ENCODE measurements around the gene RPL21.
"Not testable (repeated sequence)": the region's sequence is repeated elsewhere in the genome, so short reads cannot be mapped to it uniquely, and the experiment has no call there.

RPL21 gene

DNA sequence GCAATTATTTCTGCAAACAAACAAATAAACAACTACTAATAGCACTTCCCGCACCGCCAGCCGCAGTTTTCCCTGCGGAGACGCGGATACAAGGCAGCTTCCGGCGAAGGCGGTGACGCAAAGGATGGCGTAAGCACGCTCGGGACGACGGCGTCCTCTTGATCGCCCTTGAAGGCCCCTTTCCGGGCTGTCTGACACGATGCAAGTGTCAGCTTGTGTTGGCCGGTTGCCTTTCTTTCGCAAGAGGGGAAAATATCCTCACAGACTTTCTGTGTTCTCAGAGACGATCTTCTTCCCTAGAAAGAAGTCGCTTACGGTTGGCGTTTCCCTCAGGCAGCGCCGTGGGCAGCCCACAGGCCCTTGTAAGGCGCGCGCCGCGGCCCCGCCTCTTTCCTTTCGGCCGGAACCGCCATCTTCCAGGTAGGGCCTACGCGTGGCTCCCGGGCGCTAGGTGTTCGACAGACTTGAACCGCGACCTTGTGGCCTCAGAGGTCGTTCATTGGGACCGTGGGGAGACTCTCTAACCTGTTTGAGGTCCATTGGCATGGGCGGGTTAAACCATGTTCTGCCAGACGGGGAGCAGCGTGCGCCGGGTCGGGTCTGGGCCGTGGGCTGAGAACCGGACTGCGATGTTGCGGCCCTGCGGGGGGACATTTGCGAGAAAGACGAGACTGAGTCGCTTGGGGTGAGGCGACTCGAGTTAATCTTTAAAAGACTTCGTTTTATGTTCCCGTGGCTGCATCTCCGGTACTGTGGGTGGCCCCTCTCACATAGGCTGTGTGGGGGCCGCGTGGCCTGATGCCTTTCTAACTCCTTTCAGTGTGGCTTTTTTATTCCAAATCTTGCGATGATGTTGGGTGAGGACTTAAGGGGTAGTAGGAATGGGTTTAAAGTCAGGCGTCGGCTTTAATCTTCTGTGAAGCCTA is at the start of gene RPL21:
RPL21 (plus strand) TSS at position 393 of the 926 bp plus-strand sequence. CDS start 2,219 bp downstream, outside the sequence.
- DNase-seq, result peak; percentile 98

DNA sequence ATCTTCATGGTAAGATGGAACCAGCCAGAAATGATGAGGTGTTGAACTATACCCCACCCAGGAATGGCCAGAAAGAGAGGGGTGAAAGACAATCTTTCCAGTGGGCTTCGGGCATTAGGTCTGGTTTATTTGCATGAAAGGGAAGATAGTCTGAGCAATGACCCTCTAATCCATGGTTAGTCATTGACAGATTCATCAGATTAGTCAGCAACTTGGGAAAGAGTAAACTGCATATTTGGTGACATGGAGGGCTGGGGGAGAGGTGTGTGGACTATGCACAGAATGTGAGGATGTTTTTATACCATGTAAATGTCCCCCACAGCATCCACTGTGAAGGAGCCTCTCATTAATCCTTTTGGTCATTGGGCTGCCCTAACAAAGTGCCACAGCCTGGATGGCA is 49.7 kb upstream of the RPL21 start:
- no peak for DNase-seq

DNA sequence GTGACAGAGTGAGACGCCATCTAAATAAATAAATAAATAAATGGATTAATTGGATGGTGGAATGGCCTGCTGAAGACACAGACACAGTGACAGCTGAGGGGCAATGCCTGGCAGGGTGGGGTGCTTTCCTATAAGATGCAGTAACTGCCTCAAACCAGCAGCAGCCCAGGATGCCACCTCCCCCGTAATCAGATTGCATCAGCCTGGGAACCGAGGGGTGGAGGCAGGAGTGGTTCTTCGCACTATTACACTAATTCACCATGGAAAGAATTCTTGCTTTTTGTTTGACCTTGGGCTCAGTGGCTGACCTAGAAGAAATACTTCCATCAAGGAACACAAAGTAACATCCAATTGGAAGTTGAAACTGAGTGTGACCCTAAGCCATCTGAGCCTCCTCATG is 48.2 kb upstream of the RPL21 start:
- DNase-seq, result no peak

DNA sequence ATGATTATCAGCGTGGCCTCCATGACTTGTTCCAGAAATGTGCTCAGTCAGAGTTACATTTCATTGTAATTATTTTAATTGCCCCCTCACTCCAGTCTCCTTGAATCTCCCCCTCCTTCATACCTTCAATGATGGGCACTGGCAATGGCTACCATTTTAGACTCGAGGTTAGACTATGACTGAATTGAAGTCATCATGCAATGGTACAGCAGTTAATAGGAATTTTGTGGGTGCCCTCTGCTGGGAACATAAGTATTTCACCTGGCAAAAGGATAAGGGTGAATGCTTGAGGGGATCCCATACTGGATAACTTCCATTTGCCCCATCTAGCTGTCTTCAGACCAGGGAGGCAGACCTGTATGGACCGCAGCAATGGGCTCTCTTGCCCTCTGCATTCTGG is 47.5 kb upstream of the RPL21 start:
- peak; percentile 59 for DNase-seq

DNA sequence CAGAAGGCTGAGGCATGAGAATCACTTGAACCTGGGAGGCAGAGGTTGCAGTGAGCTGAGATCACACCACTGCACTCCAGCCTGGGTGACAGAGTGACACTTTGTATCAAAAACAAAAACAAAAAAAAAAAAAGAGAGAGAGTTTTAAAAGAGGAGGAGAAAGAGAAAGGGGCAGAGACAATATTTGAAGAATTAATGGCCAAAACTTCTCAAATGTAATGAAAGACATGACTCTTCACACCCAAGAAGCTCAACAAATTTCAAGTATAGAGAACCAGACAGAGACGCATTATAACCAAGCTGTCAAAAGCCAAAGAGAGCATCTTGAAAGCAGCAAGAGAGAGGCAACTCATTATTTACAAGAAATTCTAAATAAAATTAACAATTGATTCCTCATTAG is 42.8 kb upstream of the RPL21 start:
- DNase-seq, result no peak

DNA sequence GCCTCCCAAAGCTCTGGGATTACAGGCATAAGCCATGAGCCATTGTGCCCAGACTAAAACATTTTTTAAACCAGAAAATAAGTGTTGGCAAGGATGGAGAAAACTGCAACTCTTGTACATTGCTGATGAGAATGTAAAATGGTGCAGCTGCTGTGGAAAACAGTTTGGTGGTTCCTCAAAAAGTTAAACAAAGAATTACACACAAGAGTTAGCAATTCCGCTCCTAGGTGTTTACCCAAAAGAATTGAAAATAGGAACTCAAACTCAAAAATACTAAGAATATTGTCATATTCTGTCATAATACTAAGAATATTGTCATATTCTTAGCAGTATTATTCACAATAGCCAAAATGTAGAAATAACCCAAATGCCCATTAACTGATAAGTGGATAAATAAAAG is 40.1 kb upstream of the RPL21 start:
- no peak for DNase-seq

DNA sequence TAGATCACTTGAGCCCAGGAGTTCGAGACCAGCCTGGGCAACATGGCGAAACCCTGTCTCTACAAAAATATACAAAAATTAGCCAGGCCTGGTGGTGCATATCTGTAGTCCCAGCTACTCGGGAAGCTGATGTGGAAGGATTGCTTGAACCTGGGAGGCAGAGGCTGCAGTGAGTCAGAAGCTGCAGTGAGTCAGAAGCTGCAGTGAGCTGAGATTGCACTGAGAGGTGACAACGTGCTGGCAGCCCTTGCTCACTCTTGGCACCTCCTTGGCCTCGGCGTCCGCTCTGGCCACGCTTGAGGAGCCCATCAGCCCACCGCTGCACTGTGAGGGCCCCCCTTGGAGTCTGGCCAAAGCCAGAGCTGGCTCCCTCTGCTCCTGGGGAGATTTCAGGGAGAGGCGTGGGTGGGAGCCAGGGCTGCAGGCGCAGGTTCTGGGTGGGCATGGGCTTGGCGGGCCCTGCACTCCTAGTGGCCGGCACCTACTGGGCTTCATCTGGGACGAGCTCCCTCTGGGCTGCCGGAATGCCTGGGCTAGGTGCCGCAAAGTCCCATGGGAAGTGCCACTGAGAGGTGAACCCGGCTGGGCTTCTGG is 39.5 kb upstream of the RPL21 start:
- DNase-seq, result no peak

DNA sequence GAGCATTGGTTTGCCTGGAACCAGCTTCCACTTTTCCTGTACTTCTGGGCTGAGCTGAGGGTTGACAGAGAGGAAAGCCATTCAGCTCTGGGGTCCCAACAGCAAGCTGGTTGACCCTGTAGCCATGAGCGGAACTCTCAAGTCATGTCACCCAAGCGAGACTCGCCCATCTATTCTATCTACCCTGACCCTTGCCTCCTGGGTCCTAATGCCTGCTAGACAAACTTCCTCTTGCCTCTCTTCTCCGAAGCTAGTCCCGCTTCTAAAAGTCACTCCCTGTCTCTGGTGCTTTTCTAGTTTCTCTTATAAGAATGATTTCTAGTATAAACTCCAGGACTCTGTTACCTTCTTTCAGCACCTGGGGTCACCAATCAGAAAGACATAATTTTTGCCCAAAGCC is 38.0 kb upstream of the RPL21 start:
- DNase-seq, result not testable (repeated sequence)

DNA sequence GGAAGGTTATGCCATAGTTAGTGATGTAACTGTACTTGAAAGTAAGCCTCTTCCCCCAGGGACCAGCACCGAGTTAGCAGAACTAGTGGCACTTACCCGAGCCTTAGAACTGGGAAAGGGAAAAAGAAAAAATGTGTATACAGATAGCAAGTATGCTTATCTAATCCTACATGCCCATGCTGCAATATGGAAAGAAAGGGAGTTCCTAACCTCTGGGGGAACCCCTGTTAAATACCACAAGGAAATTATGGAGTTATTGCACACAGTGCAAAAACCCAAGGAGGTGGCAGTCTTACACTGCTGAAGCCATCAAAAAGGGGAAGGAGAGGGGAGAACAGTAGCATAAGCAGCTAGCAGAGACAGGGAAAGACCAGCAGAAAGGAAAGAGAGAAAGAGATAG is 33.6 kb upstream of the RPL21 start:
- peak; percentile 19 for DNase-seq

DNA sequence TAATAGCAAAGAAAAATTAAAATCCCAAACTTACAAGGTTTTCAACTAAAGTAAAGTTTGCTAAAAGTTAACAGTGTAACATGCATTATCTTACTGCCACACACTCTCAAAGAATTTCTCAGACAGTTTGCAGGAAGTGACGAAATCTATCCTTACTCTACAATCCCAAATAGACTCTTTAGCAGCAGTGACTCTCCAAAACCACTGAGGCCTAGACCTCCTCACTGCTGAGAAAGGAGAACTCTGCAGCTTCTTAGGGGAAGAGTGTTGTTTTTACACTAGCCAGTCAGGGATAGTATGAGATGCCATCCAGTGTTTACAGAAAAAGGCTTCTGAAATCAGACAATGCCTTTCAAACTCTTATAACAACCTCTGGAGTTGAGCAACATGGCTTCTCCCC is 32.5 kb upstream of the RPL21 start:
- DNase-seq, result peak; percentile 20

DNA sequence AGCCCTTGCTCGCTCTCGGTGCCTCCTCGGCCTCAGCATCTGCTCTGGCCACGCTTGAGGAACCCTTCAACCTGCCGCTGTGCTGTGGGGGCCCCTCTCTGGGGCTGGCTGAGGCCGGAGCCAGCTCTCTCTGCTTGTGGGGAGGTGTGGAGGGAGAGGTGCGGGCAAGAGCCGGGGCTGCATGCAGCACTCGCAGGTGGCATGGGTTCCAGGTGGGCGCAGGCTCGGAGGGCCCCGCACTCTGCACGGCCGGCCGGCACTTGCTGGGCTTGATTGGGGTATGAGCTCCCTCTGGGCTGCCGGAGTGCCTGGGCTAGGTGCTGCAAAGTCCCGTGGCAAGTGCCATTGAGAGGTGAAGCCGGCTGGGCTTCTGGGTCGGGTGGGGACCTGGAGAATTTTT is 31.7 kb upstream of the RPL21 start:
- no peak for DNase-seq

DNA sequence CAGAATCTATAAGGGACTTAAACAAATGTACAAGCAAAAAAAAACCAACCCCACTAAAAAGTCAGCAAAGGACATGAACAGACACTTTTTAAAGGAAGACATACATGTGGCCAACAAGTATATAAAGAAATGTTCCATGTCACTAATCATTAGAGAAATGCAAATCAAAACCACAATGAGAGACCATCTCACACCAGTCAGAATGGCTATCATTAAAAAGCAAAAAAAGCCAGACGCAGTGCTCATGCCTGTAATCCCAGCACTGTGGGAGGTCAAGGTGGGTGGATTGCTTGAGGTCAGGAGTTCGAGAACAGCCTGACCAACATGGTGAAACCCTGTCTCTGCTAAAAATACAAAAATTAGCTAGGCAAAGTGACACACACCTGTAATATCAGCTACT is 29.3 kb upstream of the RPL21 start:
- not testable (repeated sequence) for DNase-seq

DNA sequence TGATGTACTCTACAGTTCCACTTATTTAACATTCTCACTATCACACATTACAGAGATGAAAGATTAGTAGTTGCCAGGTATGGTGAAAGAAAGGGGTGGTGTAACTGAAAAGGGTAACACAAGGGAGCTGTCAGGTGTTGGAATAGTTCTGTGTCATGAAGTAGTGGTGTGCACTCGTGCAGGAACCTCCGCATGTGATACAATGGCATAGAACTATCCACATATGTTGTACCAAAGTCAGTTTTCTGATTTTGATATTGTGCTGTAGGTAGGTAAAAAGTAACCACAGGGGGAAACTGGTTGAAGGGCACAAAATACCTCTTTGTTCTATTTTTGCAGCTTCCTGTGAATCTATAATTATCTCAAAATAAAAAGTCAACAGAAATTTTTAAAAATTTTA is 24.4 kb upstream of the RPL21 start:
- no peak for DNase-seq

DNA sequence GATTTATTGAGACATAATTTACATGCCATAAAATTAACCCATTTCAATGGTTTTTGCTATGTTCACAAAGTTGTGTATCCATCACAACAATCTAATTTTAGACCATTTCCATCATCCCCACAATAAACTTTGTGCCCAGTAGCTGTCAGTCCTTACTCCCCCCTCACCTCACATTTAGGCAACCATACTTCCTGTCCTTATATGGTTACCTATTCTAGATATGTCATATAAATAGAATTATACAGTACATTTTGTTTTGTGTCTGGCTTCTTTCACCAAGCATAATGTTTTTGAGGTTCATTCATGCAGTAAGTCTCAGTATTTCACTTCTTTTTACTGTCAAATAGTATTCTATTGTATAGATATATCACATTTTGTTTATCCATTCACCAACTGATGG is 23.2 kb upstream of the RPL21 start:
- DNase-seq, result no peak

DNA sequence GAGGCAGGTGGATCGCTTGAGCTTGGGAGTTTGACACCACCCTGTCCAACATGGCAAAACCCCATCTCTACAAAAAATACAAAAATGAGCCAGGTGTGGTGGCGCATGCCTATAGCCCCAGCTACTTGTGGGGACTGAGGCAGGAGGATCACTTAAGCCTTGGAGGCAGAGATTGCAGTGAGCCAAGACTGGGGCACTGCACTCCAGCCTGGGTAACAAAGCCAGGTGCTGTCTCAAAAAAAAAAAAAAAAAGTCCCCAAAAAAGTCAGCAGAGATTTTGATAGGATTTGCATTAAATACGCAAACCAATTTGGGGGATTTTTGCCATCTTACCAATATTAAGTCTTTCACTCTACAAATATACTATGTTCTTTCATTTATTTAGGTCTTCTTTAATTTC is 21.7 kb upstream of the RPL21 start:
- DNase-seq, result no peak

DNA sequence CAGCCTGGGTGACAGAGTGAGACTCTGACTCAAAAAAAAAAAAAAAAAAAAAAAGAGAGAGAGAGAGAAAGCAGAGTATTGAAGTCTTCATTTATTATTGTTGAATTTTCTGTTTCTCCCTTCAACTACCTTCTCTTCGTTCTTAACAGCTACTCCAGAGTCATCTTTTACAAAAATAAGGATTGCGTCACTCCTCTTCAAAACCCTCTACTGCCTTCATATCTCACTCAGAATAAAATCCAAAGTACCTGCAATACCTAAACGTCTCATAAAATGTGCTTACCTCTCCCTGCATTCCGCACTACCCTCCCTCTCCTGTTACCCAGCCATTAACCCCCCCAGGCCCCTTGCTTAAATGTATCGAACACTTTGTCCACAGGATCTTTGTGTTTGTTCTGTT is 17.4 kb upstream of the RPL21 start:
- no peak for DNase-seq

DNA sequence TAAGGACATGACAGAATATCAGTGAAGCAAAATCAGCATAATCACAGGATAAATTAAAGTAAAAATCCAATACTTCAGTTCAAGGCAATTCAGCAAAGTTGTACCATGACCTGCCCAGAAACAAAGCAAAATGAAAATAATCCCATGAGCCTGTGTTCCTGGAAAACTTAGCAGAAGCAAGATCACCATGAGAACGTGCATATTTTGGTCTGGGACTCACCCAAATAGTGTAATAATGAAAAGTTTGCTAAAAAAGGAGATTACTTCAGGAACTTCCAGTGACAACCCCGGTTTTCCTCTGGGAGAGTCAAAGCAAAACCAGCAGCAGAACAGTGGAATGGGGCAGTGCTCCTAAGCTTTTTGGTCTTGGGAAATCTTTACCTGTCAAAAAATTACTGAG is 14.9 kb upstream of the RPL21 start:
- no peak for DNase-seq

DNA sequence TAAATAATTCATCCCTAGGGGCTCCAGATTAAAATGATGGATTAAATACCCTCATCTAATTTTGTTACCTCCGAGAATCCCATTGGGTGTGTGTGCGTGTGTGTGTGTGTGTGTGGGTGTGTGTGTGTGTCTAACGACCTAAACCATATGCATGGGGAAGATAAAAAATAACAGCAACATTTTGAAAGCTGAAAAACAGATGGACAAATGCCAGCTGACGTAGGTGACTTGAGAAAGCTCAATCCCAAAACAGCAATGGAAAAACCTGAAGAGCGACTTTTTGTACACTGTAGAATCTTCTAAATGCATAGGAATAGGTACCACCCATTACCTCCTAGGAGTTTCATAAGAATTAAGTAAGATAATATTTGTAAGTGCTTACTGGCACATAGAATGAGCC is 8.7 kb upstream of the RPL21 start:
- DNase-seq, result peak; percentile 88

DNA sequence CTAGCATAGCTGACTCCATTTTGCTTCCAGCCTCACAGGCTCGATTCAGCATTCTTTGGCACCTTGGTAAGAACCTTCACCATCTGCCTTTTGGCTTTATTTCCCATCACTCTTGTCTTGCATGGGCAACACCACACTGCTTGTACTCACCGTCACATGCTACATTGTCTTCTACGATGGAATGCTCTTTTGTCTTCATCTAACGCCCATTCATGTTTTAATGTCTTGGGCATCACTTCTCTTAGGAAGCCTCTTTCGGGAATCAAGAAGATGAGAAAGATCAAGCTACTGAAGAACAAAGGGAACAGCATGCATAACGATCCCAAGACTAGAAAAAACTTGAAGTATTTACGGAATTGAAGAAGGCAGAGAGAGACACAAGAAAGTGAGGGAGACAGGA is 5.7 kb upstream of the RPL21 start:
- DNase-seq, result no peak

DNA sequence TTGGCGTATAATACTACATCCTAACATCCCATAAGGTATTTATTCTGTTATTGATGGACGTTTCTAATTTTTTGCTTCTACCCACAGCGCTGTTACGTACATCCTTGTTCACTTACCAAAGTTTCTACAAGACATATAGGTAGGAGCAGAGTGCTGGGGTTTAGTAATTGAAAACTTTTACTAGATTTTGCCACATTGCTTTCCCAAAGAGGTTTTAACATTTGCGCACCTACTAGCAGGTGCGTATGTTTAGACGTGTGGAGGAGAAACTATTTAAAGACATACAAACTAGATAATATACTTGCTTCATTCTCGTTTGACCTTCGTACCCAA is 559 bp upstream of the RPL21 start:
- no peak for DNase-seq

DNA sequence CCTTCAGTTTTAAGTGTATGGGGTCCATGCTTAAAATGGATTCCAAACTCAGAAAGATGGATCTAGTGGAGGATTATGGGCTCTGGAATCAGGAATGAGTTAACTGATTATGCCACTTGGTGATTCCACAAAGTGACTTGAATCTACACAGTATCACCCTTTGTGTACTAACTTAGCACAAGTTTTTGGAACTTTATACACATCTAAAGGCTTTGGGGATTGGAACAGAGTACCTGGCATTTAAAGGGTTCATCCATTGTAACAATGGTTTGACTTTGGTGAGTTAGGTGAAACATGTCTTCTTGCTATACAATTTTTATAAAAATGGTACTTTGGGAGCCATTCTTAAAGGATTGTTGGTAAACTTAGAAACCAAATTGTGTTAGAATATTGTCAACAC is 1.1 kb downstream of the RPL21 start:
- DNase-seq, result peak; percentile 44

DNA sequence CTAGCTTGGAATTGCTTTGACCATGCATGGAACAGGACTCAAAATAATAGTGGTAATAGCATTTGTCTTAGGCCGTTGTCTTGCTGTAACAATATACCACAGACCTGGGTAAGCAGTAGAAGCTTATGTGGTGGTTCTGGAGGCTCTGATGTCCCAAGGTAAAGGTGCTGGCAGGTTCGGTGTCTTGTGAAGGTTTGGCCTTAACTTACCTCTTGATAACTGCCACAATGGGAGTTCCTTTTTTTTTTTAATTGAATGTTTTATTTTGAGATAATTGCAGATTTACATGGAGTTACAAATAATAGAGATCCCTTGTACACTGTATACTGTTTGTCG is 5.8 kb downstream of the RPL21 start:
- no peak for DNase-seq

DNA sequence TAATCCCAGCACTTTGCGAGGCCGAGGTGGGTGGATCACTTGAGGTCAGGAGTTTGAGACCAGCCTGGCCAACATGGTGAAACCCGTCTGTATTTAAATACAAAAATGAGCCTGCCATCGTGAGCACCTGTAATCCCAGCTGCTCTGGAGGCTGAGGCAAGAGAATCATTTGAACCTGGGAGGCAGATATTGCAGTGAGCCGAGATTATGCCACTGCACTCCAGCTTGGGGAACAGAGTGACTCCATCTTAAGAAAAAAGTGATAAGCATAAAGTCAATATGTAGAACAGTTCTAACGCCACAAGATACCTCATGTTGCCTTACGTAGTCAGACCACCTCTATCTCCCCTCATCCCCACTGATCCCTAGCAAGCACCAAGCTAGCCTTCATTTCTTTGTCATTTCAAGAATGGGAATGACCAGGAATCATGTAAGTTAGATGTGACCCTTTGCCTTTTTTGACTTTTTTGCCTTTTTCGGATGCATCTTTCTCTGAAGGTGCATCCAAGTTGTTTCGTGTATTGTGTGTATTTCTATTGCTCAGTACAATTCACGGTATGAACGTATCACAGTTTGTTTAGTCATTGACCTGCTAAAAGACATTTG is 6.4 kb downstream of the RPL21 start:
- DNase-seq, result no peak

DNA sequence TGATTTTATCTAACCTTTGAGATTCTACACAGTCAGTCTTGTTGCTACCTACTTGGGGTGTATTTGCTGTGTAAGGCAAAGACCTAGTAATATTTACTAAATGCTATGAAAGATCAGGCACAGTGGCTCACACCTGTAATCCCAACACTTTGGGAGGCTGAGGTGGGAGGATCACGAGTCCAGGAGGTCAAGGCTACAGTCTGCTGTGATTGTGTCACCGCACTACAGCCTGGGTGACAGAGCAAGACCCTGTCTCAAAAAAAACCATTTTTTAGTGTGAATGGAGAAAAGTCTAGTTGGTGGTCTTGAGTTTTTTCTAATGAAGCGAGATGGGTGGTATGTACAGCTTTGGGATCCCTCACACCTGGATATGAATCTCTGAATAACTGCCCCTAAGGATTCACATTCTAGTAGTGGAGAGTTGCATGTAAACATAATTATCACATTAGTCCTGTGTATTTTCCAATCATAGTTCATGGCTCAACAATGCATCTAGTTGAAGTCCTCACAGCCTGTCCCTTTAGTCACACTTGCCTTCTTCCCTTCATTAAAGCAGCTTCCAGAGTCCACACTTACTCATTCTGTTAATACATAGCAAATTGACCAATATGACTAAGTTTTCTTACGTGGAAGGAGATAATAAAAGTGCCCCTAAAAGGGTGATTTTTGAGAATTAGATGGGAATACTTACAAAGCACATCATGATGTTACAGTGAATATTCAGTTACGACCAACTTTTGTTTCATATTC is 7.5 kb downstream of the RPL21 start:
- DNase-seq, result no peak

All from hematopoietic multipotent progenitor cell treated with erythropoietin and hydrocortisone succinate and interleukin-3 and kit ligand, for 6 days (in vitro differentiated cells).